Neural progenitor cell (in vitro differentiated cells): ENCODE measurements around the gene KCNJ15. TPM values are rescaled to one million over a fixed set of nuclear protein-coding genes. Genes with fewer than 3 reads are reported as not detected.

ENCODE experiments used
- DNase-seq: peaks from one replicate; pipeline ENCODE4 v3.0.0-alpha.2; 2016; ENCODE audit warnings: low spot score
- H2AFZ ChIP-seq: fragments of 200-600 bp; sonication (generic); replicated peaks from 2 replicates; pipeline ENCODE4 v1.6.1; 2016; ENCODE audit warnings: antibody characterized with exemption
- H3F3A ChIP-seq: fragments of 200-600 bp; sonication (generic); 2 replicates; pipeline ENCODE4 v1.6.1; 2016; ENCODE audit warnings: antibody characterized with exemption, low read depth
- H3K27ac ChIP-seq: fragments of 200-600 bp; sonication (generic); 2 replicates; pipeline ENCODE4 v1.5.1; 2016; ENCODE audit warnings: mild to moderate bottlenecking
- H3K27me3 ChIP-seq: fragments of 200-600 bp; sonication (generic); 2 replicates; pipeline ENCODE4 v1.6.1; 2016; ENCODE audit warnings: mild to moderate bottlenecking, moderate library complexity
- H3K36me3 ChIP-seq: fragments of 200-600 bp; sonication (generic); 2 replicates; pipeline ENCODE4 v1.5.1; 2016
- H3K4me1 ChIP-seq: fragments of 200-600 bp; sonication (generic); 2 replicates; pipeline ENCODE4 v1.6.1; 2016; ENCODE audit warnings: mixed run types
- H3K4me2 ChIP-seq: fragments of 200-600 bp; sonication (generic); 2 replicates; pipeline ENCODE4 v1.6.1; 2016
- H3K4me3 ChIP-seq: fragments of 200-600 bp; sonication (generic); 2 replicates; pipeline ENCODE4 v1.5.1; 2016
- H3K79me2 ChIP-seq: fragments of 200-600 bp; sonication (generic); 2 replicates; pipeline ENCODE4 v1.6.1; 2016; ENCODE audit warnings: low read depth
- H3K9ac ChIP-seq: fragments of 200-600 bp; sonication (generic); 2 replicates; pipeline ENCODE4 v1.6.1; 2016
- H3K9me3 ChIP-seq: fragments of 200-600 bp; sonication (generic); 2 replicates; pipeline ENCODE4 v1.5.1; 2016; ENCODE audit warnings: low read depth
- H4K20me1 ChIP-seq: fragments of 200-600 bp; sonication (generic); 2 replicates; pipeline ENCODE4 v1.6.1; 2016; ENCODE audit warnings: low read depth
- H3K27ac Mint-ChIP-seq: 3 replicates; pipeline ENCODE4 v1.8.0; 2021; ENCODE audit warnings: mixed read lengths
- H3K27me3 Mint-ChIP-seq: 2 replicates; pipeline ENCODE4 v1.8.0; 2022; ENCODE audit warnings: low read depth, mild to moderate bottlenecking, inconsistent platforms, moderate library complexity, mixed read lengths; ENCODE audit not compliant: insufficient read depth
- H3K36me3 Mint-ChIP-seq: 3 replicates; pipeline ENCODE4 v1.8.0; 2021; ENCODE audit warnings: mixed read lengths
- H3K4me1 Mint-ChIP-seq: 3 replicates; pipeline ENCODE4 v1.8.0; 2021; ENCODE audit warnings: mixed read lengths
- H3K4me3 Mint-ChIP-seq: 3 replicates; pipeline ENCODE4 v1.8.0; 2021; ENCODE audit warnings: mild to moderate bottlenecking, moderate library complexity, mixed read lengths
- H3K9me3 Mint-ChIP-seq: 3 replicates; pipeline ENCODE4 v1.8.0; 2020; ENCODE audit warnings: mixed read lengths
- EZH2 ChIP-seq: fragments of 200-600 bp; sonication (generic); IDR thresholded peaks from 2 replicates; pipeline ENCODE4 v1.6.1; 2017; ENCODE audit warnings: antibody characterized with exemption, mild to moderate bottlenecking, moderate library complexity
- EZH2phosphoT487 ChIP-seq: fragments of 200-600 bp; sonication (generic); IDR thresholded peaks from 2 replicates; pipeline ENCODE4 v1.6.1; 2017; ENCODE audit warnings: antibody characterized with exemption
- total RNA-seq: library from RNA; depleted of rRNA; stranded (reverse); fragments of >200 nt; gene quantifications from 2 replicates; pipeline ENCODE4 v1.2.3, GENCODE V29; 2015; ENCODE audit warnings: low replicate concordance
- TF ChIP-seq, protein P1 (sequence below): fragments of 200-600 bp; sonication (generic); IDR thresholded peaks from 2 replicates; pipeline ENCODE4 v1.5.1; 2017; ENCODE audit warnings: antibody characterized with exemption, mild to moderate bottlenecking

Gene KCNJ15
- total RNA-seq, 1 donor from 2014 or later: not detected

DNA sequence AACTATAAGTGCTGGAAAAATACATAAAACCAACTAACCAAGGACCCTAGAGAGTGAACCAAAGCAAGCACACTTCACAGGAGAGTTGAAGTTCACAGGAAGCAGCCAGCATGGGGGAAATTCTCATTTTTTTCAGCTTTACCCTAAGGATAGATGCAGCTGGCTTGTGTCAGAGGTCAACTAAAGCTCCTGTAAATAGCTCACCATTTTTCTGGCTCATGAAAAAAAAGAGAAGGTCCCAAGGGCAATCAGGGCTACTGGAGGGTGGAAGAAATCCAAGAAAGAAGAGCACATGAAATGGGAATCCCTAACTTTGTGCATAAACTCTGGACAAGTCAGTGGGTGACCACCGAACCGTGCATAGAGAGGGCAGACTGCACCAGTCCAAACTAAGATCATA lies 58.3 kb downstream of the KCNJ15 start:
- no peak overlapping the region for H3K4me3 ChIP-seq
- no peaks in the 10 kb centered on the region for H3K36me3 ChIP-seq
- peaks cover 13% of the 10 kb centered on the region for H3K4me1 ChIP-seq
- DNase-seq: no peak
- H3K27ac ChIP-seq: no peak overlapping the region
- H3K9me3 ChIP-seq: no peaks in the 10 kb centered on the region
- no peak overlapping the region for H3K4me2 ChIP-seq
- no peaks in the 10 kb centered on the region for H3K27me3 Mint-ChIP-seq
- no peaks in the 10 kb centered on the region for H3K27me3 ChIP-seq
- no peaks in the 10 kb centered on the region for H3K79me2 ChIP-seq
- peaks cover 10% of the 10 kb centered on the region for H3K4me1 Mint-ChIP-seq
- no peaks in the 10 kb centered on the region for H3K36me3 Mint-ChIP-seq
- TF ChIP-seq EZH2: no peak
- TF ChIP-seq EZH2phosphoT487: no peak
- TF ChIP-seq, protein P1, sequence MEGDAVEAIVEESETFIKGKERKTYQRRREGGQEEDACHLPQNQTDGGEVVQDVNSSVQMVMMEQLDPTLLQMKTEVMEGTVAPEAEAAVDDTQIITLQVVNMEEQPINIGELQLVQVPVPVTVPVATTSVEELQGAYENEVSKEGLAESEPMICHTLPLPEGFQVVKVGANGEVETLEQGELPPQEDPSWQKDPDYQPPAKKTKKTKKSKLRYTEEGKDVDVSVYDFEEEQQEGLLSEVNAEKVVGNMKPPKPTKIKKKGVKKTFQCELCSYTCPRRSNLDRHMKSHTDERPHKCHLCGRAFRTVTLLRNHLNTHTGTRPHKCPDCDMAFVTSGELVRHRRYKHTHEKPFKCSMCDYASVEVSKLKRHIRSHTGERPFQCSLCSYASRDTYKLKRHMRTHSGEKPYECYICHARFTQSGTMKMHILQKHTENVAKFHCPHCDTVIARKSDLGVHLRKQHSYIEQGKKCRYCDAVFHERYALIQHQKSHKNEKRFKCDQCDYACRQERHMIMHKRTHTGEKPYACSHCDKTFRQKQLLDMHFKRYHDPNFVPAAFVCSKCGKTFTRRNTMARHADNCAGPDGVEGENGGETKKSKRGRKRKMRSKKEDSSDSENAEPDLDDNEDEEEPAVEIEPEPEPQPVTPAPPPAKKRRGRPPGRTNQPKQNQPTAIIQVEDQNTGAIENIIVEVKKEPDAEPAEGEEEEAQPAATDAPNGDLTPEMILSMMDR: no peak
- H2AFZ ChIP-seq: no peak overlapping the region
- H3K9ac ChIP-seq: no peak overlapping the region
- no peak overlapping the region for H3K27ac Mint-ChIP-seq
- H3K4me3 Mint-ChIP-seq: no peak overlapping the region
- peaks cover 17% of the 10 kb centered on the region for H3F3A ChIP-seq
- no peaks in the 10 kb centered on the region for H4K20me1 ChIP-seq
- H3K9me3 Mint-ChIP-seq: peaks cover 2% of the 10 kb centered on the region

- Histone ChIP-seq H3K4me1 (peaks cover 6% of the 10 kb centered on the region), H3K27ac (no peak overlapping the region), H3K9me3 (no peaks in the 10 kb centered on the region), H2AFZ (no peak overlapping the region), H3K79me2 (no peaks in the 10 kb centered on the region), H3F3A (no peaks in the 10 kb centered on the region), H4K20me1 (no peaks in the 10 kb centered on the region), H3K9ac (no peak overlapping the region), H3K4me3 (no peak overlapping the region), H3K36me3 (no peaks in the 10 kb centered on the region), H3K4me2 (no peak overlapping the region), H3K27me3 (no peaks in the 10 kb centered on the region)
- Mint-ChIP-seq H3K4me3 (no peak overlapping the region), H3K27ac (no peak overlapping the region), H3K4me1 (peaks cover 13% of the 10 kb centered on the region), H3K36me3 (no peaks in the 10 kb centered on the region), H3K9me3 (peaks cover 2% of the 10 kb centered on the region), H3K27me3 (no peaks in the 10 kb centered on the region)
- no peak for DNase-seq
- TF ChIP-seq, protein P1: no peak
These were observed 63.0 kb downstream of the KCNJ15 start for GRCh38 chr21:38319781-38320180.

DNA sequence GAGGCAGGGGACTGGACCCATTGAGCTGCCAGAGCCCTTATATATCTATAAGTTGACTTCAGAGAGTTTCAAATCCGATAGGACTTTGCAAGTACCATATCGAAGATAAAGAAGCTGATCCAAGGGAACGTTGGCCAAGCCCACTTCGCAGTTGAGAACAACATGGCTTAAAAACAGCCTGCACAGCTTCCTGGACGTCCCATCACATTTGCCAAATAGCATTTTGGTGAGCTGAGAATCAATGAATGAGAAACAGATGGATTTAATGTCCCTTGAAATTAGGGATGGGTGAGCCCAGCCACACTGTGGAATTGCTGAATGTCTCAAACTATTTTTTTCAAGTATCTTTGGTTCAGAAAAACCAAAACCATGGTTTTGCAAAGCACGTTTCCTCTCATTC lies 64.8 kb downstream of the KCNJ15 start:
- no peaks in the 10 kb centered on the region for H3K79me2 ChIP-seq
- Mint-ChIP-seq H3K36me3 (no peaks in the 10 kb centered on the region), H3K4me3 (no peak overlapping the region), H3K9me3 (peaks cover 2% of the 10 kb centered on the region), H3K27ac (no peak overlapping the region), H3K4me1 (peaks cover 6% of the 10 kb centered on the region), H3K27me3 (no peaks in the 10 kb centered on the region)
- H3K4me1 ChIP-seq: peaks cover 6% of the 10 kb centered on the region
- no peaks in the 10 kb centered on the region for H3K27me3 ChIP-seq
- no peak overlapping the region for H3K4me2 ChIP-seq
- H2AFZ ChIP-seq: no peak overlapping the region
- no peak overlapping the region for H3K4me3 ChIP-seq
- DNase-seq: no peak
- H3K27ac ChIP-seq: no peak overlapping the region
- H3K36me3 ChIP-seq: no peaks in the 10 kb centered on the region
- H3F3A ChIP-seq: no peaks in the 10 kb centered on the region
- no peak overlapping the region for H3K9ac ChIP-seq
- no peaks in the 10 kb centered on the region for H3K9me3 ChIP-seq
- H4K20me1 ChIP-seq: no peaks in the 10 kb centered on the region
- no peak for TF ChIP-seq EZH2phosphoT487
- TF ChIP-seq EZH2: no peak
- TF ChIP-seq, protein P1: no peak
